GM21526 (cell line): ENCODE data around the gene RFX7.

Experiments
- ATAC-seq: cut with Tn5 transposase; IDR thresholded peaks from one replicate; pipeline ENCODE4 v1.9.1; 2021; ENCODE audit warnings: moderate library complexity; ENCODE audit not compliant: unreplicated experiment, low FRiP score

The RFX7 gene

DNA sequence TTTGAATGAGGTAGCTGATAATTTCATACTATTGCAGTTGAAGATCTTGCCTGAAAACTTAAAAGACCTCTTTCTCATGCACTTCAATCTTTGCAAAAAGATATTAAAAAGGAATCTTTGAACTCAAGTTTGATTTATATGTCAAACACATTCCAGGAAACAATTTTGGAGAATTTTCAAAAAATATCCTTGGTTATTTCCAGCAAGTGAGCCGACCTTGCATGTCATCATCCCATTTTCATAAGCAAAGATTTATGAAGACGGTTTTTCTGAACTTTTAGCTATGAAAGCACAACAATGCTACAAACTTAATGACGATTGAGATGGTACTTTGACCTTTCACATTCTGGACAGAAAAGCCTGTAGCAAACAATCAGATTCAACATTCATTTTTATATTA is 95.6 kb downstream of the RFX7 start:
- ATAC-seq: no peak

DNA sequence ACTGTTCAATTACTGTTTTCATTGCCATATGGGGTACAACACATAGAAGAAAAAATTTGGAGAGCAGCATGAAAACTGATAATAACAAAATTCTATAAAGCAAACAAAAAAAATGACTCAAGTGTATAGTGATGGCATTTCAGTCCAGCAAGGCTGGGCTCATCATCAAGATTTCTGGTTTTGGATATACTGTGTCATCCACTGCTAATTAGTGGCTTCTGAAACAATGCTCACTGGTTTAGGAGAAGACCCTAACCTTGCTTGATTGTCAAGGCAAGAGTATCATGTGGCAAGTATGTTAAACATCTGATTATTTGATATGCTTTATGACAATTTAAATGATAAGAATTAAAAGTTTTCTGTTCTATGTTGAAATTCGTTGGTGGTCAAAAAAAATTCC is 96.9 kb downstream of the RFX7 start:
- no peak for ATAC-seq

DNA sequence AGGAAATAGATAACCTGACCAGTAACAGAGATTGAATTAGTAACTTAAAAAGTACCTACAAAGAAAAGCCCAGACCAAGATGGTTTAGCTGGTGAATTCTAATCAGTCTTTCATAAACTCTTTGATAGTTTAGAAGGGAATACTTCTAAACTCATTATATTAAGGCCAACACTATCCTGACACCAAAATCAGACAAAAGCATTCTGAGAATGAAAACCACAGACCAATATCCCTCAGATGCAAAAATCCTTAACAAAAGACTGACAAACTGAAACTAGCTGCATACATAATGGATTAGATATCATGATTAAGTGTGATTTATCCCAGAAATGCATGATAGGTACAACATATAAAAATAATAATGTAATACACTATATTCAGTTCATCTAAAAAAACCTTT is 115.6 kb downstream of the RFX7 start:
- ATAC-seq: no peak

DNA sequence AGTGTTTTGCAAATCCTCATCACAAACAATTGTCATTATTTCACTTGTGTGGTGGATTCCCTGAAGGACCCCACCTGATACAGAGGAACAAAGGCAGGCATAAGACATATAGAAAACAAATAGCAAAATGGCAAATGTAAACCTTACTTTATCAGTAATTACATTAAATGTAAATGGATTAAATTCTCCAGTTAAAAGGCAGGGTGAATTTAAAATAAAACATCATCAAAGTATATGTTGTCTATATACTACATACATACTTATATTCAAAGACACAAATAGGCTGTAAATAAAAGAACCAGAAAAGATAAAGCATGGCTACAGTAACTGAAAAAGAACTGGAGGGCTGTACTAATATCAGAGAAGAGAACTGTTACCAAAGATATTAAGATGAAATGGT is 117.3 kb downstream of the RFX7 start:
- ATAC-seq: no peak

DNA sequence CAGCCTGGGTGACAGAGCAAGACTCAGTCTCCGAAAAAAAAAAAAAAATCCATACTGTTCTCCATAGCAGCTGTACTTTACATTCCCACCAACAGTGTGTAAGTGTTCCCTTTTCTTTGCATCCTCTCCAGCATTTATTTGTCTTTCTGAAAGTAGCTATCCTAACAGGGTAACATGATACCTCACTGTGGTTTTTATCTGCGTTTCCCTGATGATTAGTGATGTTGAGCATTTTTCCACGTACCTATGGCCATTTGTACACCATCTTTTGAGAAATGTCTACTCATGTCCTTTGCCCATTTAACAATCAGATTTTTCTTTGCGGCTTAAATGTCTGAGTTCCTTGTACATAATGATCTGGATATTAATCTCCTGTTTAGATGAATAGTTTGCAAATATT is 119.3 kb downstream of the RFX7 start:
- ATAC-seq: no peak

DNA sequence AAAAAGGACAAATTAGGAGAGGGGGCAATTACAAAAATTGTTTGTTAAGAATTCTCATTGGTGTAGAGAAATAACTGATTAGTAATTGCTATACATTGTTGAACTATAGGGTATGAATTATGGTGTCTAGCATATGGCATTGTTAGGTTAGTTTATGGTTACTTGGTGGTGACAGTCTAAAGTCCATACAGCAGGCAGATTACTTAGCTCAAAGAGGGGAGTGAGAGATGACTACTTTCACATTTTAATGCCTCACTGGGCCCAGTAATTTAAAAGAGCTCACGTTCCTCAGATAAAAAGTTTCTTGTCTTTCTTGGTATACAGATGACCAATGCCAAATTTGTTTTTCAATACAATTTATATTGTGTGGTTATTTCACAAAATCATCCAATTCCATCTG is 137.8 kb downstream of the RFX7 start:
- ATAC-seq: no peak

DNA sequence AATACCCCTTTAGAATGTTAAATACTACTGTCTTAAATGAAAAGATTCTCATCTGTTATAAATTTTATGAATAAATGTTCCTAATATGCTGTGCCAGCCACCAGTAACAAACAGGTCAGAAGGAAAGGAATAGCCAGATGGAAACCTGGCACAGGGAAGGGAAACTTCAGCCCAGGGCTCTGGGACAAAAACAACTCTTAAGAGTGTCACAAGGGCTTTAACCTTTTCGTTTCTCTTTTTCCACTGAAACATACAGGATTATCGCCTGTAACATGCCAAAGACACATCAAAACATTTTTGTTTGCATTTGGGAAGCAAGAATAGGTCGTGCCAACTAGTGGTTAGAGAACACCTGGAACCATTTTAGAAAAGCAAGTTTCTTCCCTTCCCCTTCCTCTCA is 141.2 kb downstream of the RFX7 start:
- no peak for ATAC-seq

DNA sequence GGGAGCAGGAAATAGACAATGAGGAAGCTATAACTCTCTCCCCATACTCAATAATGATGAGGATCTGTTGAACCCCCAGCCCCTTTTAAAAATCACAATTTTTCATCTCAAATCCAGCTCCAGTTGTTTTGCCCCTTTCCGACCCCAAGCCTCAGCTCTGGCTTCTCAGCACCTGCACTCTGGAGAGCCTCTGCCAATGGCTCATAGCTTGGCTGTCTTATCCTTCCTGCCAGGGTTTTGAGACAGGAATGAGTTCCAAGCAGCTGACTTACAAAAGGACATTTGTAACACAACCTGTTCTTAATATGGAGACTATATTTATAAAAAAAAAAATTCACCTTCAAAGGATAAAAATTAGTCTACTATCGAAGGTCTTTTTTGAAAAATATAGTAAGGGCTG is 144.4 kb downstream of the RFX7 start:
- ATAC-seq: no peak

DNA sequence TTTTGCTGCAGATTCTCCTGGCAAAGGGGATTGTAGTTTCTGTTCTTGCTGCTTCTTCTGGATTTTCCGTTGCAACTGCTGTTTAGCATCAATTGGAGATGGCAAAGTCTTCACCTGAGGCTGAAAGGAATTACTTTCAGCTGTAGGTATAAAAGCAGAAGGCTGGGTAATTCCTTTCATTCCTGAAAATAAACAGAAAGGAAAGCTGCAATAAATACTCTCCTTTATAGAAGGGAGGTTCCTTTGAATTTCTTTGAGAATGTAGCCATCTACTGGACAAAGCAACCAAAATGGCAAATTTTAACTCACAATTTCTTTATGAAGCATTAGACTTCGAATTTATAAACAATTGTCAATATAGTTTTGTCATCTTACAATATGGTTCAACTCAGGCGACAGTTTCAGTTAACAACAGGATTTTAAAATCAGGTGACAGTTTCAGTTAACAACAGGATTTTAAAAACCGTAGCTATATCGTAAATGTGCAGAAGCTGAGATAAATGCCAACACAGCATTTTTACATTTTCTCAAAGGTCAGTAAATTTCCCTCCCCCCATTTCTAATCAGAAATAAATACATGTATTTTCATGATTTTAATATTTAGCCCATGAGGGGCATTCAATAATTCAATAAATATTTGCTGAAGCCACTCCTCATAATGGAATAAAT is 145.3 kb downstream of the RFX7 start:
- ATAC-seq: no peak

DNA sequence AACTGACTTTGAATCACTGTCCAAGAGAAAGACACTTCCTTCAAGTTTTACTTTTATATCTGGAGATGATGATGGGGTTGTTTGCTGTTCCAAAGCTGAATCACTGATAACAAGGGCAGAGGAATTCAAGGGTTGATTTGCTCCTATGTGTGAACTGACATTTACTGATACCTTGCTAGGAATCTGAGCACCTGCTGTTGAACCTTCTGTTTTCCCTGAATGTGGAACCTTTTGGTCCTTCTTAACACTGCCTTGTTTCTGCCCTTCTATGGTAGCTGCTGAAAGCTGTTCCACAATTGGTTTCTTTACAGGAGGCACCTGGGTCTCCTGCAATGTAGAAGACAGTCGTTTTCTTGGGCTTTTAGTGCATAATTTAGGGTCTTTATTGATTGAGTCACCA is 148.3 kb downstream of the RFX7 start:
- ATAC-seq: no peak

DNA sequence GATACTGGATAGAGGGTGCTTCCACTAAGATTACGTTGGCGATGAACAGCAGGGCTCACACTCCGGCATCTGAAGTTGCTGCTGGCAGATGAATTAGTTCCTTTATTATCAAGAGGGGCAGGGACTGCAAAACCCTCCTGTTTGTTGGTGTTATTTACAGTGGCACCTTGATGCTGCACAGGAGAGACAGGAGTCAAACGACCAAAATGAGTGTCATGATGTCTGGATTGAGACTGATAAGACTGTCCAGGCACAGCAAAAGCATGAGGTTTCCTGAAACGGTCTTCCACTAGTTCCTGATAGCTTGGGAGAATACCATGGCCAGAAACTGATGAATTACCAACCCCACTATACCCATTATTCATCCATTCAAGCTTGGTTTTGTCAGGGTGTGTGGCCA is 149.5 kb downstream of the RFX7 start:
- no peak for ATAC-seq

DNA sequence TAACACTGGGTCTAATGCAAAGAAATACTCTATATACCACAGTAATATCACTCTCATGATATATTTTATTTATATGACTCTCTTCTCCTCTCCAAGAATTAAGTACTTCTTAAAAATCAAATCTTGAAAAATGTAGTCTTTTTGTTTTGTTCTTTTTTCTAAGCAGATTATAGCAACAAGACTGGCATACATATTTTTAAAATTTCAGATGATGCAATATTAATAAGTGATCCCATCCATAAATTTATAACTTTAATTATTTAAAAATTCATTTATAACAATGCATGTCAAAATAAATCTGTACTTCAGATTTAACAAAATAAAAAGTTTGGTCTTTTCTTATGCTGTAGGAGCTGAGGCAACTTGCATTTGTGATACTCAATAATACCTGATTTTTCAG is 155.3 kb downstream of the RFX7 start:
- no peak for ATAC-seq

DNA sequence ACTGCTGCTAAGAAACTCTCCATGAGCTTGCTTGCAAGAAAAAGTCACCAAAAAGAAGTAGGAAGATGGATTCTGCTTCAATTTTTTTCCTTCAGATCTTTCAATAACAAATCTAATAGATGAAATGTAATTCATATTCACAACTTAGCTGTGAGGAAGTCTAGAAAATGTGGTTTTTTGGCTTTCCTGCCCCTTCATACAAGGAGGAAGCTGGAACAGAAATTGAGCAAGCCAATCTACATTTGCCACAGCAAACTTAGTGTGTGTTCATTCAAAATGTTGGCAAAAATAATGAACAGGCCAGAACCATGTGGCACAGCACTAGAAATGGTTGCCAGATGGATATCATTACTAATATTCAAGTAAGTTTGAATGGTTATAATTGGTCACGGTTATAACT is 157.1 kb downstream of the RFX7 start:
- ATAC-seq: no peak

DNA sequence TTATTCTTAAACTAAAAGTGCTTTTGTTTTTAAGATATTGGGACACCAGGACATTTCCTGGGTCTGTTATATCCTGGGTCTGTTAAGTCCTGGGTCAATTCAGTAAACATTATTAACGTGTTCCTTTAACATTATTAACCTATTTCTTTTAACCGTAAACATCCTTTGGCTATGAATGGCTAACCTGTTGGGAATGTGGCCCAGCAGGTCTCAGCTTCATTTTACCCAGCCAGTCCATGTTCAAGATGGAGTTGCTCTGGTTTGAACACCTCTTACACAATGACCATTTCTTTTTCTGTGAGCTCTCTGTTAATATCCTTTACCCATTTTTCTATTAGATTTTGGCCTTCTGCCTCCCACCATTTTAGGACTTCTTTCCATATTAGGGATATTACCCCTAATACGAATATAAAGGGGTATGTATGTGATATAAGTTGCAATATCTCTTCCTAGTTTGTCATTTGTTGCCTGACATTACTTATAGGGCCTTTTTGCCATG is 161.4 kb downstream of the RFX7 start:
- no peak for ATAC-seq

DNA sequence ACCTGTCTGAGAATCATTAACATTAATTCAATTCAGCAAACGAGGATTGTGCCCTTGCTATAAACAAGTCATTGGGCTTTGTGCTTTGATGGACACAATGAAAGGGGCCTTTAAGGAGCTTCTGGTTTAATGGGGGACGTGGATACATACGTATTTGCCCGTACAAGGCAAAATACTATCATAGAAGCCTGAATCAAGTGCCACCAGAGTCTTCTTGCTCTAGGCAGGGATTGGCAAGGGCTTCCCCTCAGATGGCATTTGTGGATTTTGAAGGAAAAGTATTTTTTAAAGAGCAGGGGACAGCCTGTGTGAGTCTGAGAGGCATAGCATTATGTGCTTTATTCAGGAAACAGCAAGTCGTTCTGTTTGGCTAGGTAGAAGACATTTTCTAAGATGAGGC is 166.6 kb downstream of the RFX7 start:
- no peak for ATAC-seq

DNA sequence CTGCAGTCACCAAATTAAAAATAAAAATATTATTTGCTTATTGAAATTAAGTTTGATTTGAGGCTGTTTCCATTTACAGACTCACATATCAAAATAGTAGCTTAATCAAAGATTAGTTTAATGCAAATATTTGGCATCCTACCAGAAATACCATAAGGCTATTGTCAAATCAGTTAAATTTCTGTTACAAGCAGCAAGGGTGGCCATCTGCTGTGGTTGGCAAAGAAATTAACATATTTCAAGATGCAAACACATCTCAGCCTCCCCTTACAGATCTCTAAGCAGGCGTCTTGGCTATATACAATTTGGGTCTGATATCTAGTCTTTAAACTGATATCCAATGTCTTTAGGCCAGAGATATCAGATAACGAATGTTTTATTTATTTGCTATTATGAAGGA is 167.0 kb downstream of the RFX7 start:
- ATAC-seq: no peak

DNA sequence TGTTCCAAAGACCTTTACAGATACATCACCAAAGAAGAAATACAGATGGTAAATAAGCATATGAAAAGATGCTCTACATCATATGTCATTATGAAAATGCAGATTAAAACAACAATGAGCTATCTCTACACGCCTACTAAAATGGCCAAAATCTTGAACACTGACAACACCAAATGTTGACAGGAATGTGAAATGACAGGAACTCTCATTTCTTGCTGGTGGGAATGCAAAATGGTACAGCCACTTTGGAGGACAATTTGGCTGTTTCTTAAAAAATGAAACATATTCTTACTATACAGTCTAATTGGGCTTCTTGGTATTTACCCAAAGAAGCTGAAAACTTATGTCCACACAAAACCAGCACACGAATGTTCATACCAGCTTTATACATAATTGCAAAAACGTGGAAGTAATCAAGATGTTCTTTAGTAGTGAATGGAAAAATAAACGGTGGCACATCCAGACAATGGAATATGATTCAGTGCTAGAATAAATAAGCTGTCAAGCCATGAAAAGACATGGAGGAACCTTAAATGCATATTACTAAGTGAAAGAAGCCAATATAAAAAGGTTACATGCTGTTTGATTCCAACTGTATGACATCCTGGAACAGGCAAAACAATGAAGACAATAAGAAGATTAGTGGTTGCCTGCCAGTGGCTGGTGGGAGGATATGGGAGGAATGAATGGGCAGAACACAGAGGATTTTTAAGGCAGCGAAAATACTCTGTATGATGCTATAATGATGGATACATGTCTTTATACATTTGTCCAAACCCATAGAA is 169.0 kb downstream of the RFX7 start:
- no peak for ATAC-seq

DNA sequence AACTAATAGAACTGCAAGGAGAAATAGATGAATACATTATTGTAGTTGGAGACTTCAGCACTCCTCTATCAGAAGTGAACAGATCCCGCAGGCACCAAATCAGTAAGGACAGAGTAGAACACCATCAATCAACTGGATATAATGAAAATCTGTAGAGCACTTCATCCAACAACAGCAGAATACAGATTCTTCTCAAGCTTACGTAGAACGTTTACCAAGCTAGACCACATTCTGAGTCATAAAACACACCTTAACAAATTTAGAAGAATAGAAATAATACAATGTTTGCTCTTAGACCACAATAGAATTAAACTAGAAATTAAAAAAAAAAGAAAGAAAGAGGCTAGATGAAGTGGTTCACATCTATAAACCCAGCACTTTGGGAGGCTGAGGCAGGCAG is 179.5 kb downstream of the RFX7 start:
- ATAC-seq: no peak

DNA sequence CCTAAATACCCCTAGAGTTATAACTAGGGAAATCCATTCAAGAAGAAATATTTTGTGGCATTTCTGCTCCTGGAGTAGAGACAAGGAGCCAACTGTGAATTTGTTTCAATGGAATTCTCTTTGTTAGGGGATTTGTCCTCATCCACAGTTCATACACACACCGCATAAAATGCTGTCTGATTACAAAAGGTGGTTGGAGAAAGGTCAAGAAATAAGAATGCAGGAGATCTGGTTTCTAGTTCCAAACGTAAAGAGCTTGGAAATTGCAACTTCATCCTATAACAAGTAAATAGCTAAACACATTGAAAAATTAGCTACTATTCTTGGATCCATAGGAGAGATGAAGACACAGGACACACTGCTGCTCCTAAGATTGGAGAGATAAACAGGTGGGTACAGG is 184.0 kb downstream of the RFX7 start:
- no peak for ATAC-seq

DNA sequence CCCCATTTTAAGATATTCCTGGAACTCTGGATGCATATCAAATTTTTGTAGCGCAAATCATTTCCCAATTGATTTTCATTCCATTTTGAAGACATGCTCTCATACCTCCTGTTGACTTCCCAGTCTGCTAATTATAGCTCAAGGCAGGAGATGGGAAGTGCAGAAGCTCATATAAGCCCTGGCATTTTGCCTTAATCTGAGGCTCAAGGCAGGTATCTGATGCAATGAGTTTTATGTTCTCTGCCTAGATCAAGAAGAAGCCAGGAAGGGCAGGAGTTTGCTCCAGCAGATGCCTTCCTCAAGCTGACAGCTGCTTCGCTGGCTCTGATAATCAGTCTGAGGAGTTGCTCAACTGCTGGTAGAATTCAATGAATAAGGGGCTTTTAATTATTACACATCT is 184.7 kb downstream of the RFX7 start:
- ATAC-seq: no peak

DNA sequence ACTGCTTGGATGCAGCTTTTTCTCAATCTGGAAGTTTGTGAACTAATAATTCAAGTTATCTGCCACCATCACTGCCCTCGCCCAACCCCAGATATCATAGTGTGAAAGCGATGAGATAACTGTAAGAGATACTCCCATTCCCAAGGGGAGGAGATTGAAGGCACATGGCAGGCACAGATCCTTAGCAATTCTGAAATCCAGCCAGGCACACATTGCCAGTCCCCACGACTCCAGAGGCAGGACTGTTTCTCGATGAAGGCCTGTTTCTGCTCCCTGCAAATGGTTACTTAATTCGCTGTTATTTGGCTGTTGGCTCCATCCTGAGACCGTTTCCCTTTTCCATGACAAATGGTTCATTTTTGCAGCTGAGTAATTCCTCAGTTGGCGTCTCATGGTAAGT is 187.1 kb downstream of the RFX7 start:
- ATAC-seq: no peak

DNA sequence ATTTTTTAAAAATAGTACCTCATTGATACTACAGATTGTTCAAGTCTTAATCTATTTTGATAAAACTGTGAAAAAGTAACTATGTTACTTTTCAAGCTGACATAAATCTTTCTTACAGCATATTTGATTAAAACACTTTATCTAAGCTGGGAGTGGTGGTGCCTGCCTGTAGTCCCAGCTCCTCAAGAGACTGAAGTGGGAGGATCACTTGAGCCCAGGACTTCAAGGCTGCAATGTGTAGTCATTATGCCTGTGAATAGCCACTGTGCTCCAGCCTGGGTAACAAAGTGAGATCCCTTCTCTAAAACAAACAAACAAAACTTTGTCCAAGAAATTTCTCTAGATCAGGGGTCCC is 190.7 kb downstream of the RFX7 start:
- ATAC-seq: no peak
